Vagina (tissue), 2 donors: ENCODE data around the gene MBD4.
"Not testable (repeated sequence)": the region's sequence is repeated elsewhere in the genome, so short reads cannot be mapped to it uniquely, and the experiment has no call there.

Experiments
- POLR2A ChIP-seq, 2 donors: fragments of 450-650 bp; IDR thresholded peaks; one replicate each; pipeline ENCODE4 v1.6.1; 2017; ENCODE audit warnings: antibody characterized with exemption in 2 of 2, mild to moderate bottlenecking in 2 of 2, moderate library complexity in 2 of 2
- TF ChIP-seq, protein P1 (sequence below), 3 experiments: fragments of 450-650 bp in 2 of 3; fragments of 200-600 bp in 1 of 3; sonication (generic) in 1 of 3; IDR thresholded peaks; one replicate each; pipeline ENCODE4 v1.5.1; 2017 to 2019; ENCODE audit warnings: antibody characterized with exemption in 3 of 3, mild to moderate bottlenecking in 2 of 3, moderate library complexity in 2 of 3

DNA sequence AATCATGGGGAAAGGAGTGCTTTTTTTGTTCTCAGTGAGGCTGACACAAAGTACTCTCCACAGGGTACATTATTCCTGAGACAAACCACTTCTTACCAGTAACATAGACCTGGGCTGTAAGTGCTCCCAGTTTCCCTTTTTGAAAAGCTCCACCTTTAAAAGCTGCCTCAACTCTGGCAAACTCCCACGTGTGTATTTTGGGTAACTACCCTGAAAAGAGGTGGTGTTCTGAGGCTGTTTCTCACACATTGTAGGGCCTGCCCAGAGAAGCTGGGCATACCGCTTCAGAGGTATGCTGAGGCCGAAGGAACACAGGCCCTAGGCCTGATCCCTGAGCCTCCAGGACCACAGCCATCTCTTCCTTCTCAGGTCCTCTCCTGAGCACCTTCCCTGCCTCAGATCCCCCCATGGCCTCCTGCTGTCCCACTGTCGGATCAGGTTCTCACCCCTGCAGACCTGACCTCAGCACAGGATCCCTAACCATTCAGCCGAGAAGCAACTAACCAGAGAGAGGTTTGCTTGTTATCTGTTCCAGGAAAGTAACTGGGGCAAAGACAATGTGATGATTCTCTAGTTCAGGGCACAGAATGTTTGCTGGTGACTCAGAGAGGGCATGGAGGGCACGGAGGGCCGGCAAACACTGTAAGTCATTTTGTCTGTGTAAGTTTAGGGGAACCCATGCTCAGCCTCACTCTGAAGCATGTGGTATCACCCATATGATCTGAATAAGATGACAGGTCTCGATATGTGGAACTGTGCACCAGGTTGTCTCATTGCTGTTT is 47.5 kb downstream of the MBD4 start:
- TF ChIP-seq, protein P1, sequence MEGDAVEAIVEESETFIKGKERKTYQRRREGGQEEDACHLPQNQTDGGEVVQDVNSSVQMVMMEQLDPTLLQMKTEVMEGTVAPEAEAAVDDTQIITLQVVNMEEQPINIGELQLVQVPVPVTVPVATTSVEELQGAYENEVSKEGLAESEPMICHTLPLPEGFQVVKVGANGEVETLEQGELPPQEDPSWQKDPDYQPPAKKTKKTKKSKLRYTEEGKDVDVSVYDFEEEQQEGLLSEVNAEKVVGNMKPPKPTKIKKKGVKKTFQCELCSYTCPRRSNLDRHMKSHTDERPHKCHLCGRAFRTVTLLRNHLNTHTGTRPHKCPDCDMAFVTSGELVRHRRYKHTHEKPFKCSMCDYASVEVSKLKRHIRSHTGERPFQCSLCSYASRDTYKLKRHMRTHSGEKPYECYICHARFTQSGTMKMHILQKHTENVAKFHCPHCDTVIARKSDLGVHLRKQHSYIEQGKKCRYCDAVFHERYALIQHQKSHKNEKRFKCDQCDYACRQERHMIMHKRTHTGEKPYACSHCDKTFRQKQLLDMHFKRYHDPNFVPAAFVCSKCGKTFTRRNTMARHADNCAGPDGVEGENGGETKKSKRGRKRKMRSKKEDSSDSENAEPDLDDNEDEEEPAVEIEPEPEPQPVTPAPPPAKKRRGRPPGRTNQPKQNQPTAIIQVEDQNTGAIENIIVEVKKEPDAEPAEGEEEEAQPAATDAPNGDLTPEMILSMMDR (IDR thresholded peaks at IDR 0.05) = not testable (repeated sequence)
- not testable (repeated sequence) for TF ChIP-seq POLR2A (IDR thresholded peaks at IDR 0.05)
